Stomach (tissue), 4 donors: Measurements from ENCODE around the gene FOXP2.

Experiments
- CTCF ChIP-seq, 7 experiments: fragments of 450-650 bp in 4 of 7; fragments of 200-600 bp in 3 of 7; sonication (generic) in 3 of 7; IDR thresholded peaks; one replicate each; pipeline ENCODE4 v1.5.1; 2016 to 2019; ENCODE audit warnings: antibody characterized with exemption in 7 of 7, control low read depth in 2 of 7, mild to moderate bottlenecking in 1 of 7
- POLR2A ChIP-seq, 4 donors: fragments of 450-650 bp; IDR thresholded peaks; one replicate each; pipeline ENCODE4 v1.6.1; 2016; ENCODE audit warnings: antibody characterized with exemption in 4 of 4, control low read depth in 2 of 4, mild to moderate bottlenecking in 1 of 4, moderate library complexity in 1 of 4

- no peak for TF ChIP-seq POLR2A (IDR thresholded peaks at IDR 0.05)
- no peak for TF ChIP-seq CTCF (IDR thresholded peaks at IDR 0.05)
These were observed 246.1 kb downstream of the FOXP2 start for GRCh38 chr7:114660753-114661152.
